Measurements from ENCODE around the gene BCL2L14. TPM values are rescaled to one million over a fixed set of nuclear protein-coding genes. Genes with fewer than 3 reads are reported as not detected.

Gene BCL2L14
- polyA plus RNA-seq, 1 donor from 2014 or later: not detected

GRCh38 chr12:12083688-12084087 lies 12.9 kb downstream of the BCL2L14 start:
- Mint-ChIP-seq H3K27me3 (peaks cover 12% of the 10 kb centered on the region), H3K9me3 (no peaks in the 10 kb centered on the region), H3K27ac (no peak overlapping the region)

DNA sequence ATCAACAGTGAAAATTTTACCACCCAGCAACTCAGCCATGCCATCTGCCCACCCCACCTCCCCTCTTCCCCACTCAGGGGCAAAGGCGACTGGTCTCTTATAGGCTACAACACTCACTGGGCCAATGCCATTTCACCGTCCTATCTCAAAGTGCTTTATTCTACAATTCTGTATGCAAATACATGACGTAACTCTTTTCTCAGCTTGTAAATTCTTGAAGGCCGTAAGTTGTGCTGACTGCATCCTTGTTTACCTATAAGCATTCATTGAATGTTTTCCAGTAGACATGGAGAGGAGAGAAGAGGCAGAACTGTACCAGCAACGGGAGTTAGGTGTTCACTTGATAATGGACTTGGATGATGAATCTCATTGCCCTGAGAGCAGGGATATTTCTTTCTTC lies 15.6 kb downstream of the BCL2L14 start:
- H3K27me3 Mint-ChIP-seq: peaks cover 10% of the 10 kb centered on the region
- no peaks in the 10 kb centered on the region for H3K36me3 Mint-ChIP-seq
- no peaks in the 10 kb centered on the region for H3K9me3 Mint-ChIP-seq

More at GRCh38 chr12:12083688-12084087, 12.9 kb downstream of the BCL2L14 start:
- no peaks in the 10 kb centered on the region for H3K36me3 Mint-ChIP-seq
- no peak overlapping the region for H3K4me3 Mint-ChIP-seq
- H3K4me1 Mint-ChIP-seq: no peaks in the 10 kb centered on the region

GRCh38 chr12:12086973-12087692 lies 16.4 kb downstream of the BCL2L14 start:
- peaks cover 10% of the 10 kb centered on the region for H3K27me3 Mint-ChIP-seq
- no peaks in the 10 kb centered on the region for H3K36me3 Mint-ChIP-seq
- no peak overlapping the region for H3K27ac Mint-ChIP-seq
- H3K4me1 Mint-ChIP-seq: no peaks in the 10 kb centered on the region
- H3K9me3 Mint-ChIP-seq: no peaks in the 10 kb centered on the region
- H3K4me3 Mint-ChIP-seq: no peak overlapping the region

More for the DNA sequence above, 15.6 kb downstream of the BCL2L14 start:
- H3K27ac Mint-ChIP-seq: no peak overlapping the region
- no peak overlapping the region for H3K4me3 Mint-ChIP-seq
- no peaks in the 10 kb centered on the region for H3K4me1 Mint-ChIP-seq

GRCh38 chr12:12087693-12088034 lies 16.9 kb downstream of the BCL2L14 start:
- Mint-ChIP-seq H3K9me3 (no peaks in the 10 kb centered on the region), H3K4me1 (no peaks in the 10 kb centered on the region), H3K4me3 (no peak overlapping the region), H3K36me3 (peaks cover 1% of the 10 kb centered on the region), H3K27me3 (peaks cover 10% of the 10 kb centered on the region), H3K27ac (no peak overlapping the region)

DNA sequence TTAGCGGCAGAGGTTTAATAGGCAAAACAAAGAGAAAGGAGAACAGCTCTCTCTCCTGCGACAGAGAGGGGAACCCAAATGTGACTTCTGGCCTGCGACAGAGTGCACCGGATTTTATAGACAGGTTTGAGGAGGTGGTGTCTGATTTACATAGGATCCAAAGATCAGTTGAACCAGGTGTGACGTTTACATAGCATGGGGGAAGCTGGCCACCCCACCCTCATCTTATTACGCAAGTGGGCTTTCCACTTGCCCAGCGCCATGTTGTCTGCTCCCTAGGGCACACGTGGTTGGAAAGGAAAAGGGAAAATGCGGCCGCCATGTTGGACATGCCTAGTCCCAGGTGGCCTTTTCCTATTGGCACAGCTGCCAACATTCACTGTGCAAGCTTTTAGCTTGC lies 17.4 kb downstream of the BCL2L14 start:
- H3K27me3 Mint-ChIP-seq: peaks cover 10% of the 10 kb centered on the region
- H3K9me3 Mint-ChIP-seq: no peaks in the 10 kb centered on the region
- no peaks in the 10 kb centered on the region for H3K4me1 Mint-ChIP-seq
- no peak overlapping the region for H3K27ac Mint-ChIP-seq
- H3K36me3 Mint-ChIP-seq: peaks cover 4% of the 10 kb centered on the region
- H3K4me3 Mint-ChIP-seq: no peak overlapping the region

DNA sequence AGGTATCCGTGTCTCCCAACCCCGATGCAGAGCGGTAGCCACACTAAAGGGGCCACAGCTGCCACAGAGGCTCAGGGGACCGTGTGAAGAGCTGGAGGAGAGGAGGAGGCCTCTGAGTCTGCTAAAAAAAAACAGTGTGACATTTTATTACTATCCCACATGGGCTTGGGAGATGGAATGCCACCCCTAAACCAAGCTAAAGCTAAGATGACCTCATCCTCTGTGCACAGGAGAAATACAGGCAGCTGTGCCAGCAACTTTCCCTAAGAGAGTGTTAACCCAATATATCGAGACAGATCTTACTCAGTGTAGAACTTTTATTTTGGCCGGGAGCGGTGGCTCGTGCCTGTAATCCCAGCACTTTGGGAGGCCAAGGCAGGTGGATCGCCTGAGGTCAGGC lies 18.0 kb downstream of the BCL2L14 start:
- Mint-ChIP-seq H3K36me3 (peaks cover 4% of the 10 kb centered on the region), H3K4me1 (no peaks in the 10 kb centered on the region), H3K27me3 (peaks cover 10% of the 10 kb centered on the region), H3K4me3 (no peak overlapping the region), H3K9me3 (no peaks in the 10 kb centered on the region), H3K27ac (no peak overlapping the region)

DNA sequence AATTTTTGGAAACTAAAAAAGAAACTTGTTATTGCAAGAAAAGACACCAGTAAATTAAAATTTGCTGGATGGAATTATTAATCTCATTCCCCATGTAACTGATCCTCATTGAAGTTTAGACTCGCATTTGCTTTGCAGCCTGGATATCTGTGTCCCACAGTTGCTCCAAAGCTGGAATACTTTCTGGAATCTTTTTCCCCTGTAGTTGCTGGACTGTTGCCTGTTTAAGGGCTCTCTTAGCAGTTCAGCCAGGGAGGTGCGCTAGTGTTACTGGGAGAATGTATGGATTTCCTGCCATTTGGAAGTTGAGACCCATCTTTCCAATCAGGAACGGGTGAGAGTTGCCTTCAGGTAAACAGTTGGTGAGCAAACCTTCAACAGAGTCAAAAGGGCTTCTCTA lies 20.3 kb downstream of the BCL2L14 start:
- H3K36me3 Mint-ChIP-seq: peaks cover 4% of the 10 kb centered on the region
- H3K9me3 Mint-ChIP-seq: no peaks in the 10 kb centered on the region
- H3K27ac Mint-ChIP-seq: no peak overlapping the region
- H3K27me3 Mint-ChIP-seq: peaks cover 11% of the 10 kb centered on the region
- H3K4me1 Mint-ChIP-seq: no peaks in the 10 kb centered on the region
- H3K4me3 Mint-ChIP-seq: no peak overlapping the region

DNA sequence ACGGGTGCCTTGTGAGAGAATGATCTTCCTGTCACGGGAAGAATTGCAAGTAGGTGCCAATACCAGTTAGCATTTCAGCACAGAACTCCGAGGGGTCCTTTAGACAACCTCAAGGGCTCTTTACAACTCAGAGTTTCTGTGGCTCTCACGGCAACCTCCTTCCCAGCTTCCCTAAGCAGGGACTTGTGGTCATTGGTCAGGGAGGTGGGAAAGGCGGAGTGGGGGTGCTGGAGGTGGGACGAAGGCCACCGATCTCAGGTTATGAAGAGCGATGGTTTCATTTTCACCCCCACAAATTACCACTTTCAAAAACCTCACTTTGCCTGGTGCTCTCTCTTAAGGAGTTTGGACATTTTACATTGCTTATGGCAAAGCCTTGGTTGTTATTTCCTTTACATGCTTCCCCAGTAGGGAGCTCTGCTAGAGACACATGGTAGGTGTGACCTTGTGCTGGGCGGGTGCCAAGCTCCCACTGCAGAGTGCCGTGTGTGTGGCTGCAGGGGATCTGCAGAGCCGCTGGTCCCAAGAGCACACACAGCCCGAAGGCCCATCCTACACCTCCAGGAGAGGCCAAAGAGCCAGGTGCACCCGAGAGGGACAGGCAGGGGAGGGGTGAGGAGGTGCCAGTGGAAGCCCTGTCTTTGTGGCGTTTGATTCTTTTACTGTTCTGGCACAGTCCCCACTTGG lies 21.4 kb downstream of the BCL2L14 start:
- H3K36me3 Mint-ChIP-seq: peaks cover 4% of the 10 kb centered on the region
- H3K27me3 Mint-ChIP-seq: peaks cover 12% of the 10 kb centered on the region
- H3K9me3 Mint-ChIP-seq: no peaks in the 10 kb centered on the region
- H3K4me1 Mint-ChIP-seq: no peaks in the 10 kb centered on the region
- H3K27ac Mint-ChIP-seq: no peak overlapping the region
- H3K4me3 Mint-ChIP-seq: no peak overlapping the region

- Mint-ChIP-seq H3K36me3 (peaks cover 5% of the 10 kb centered on the region), H3K4me1 (peaks cover 0 to 2% (median 0%) of the 10 kb centered on the region in 3 donors), H3K27me3 (peaks cover 6% of the 10 kb centered on the region), H3K9me3 (no peaks in the 10 kb centered on the region), H3K27ac (no peak overlapping the region), H3K4me3 (no peak overlapping the region)
These were observed 23.7 kb downstream of the BCL2L14 start for GRCh38 chr12:12094481-12094880.

DNA sequence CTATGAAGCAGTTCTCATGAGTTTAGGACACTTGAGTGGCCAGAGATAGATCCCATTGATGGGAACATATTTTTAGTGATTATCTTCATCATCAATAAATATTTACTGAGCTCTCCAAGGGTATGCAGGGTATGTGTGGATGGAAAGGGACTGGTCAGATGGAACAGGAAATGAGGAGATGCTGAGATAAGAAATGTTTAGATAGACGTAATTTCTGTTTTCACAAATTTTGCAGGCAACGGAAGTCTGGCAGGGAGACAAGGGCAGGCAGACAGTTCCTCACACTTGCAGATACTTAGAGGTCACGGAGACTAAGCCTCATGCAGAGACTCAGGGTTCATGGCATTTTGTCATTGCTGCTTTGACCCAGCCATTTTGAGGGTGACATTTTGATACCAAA lies 24.3 kb downstream of the BCL2L14 start:
- Mint-ChIP-seq H3K9me3 (no peaks in the 10 kb centered on the region), H3K4me3 (no peak overlapping the region), H3K36me3 (peaks cover 5% of the 10 kb centered on the region), H3K4me1 (peaks cover 0 to 2% (median 0%) of the 10 kb centered on the region in 3 donors), H3K27ac (no peak overlapping the region), H3K27me3 (peaks cover 6% of the 10 kb centered on the region)

- H3K36me3 Mint-ChIP-seq: peaks cover 1% of the 10 kb centered on the region
- H3K4me3 Mint-ChIP-seq: no peak overlapping the region
- peaks cover 0 to 2% (median 1%) of the 10 kb centered on the region in 3 donors for H3K4me1 Mint-ChIP-seq
- no peaks in the 10 kb centered on the region for H3K9me3 Mint-ChIP-seq
- H3K27me3 Mint-ChIP-seq: peaks cover 6% of the 10 kb centered on the region
- no peak overlapping the region for H3K27ac Mint-ChIP-seq
These were observed 27.4 kb downstream of the BCL2L14 start for GRCh38 chr12:12097891-12098690.

GRCh38 chr12:12098691-12099015 lies 27.9 kb downstream of the BCL2L14 start:
- peaks cover 6% of the 10 kb centered on the region for H3K27me3 Mint-ChIP-seq
- no peak overlapping the region for H3K4me3 Mint-ChIP-seq
- no peak overlapping the region for H3K27ac Mint-ChIP-seq
- H3K4me1 Mint-ChIP-seq: peaks cover 0 to 2% (median 1%) of the 10 kb centered on the region in 3 donors
- peaks cover 0 to 4% (median 0%) of the 10 kb centered on the region in 3 donors for H3K9me3 Mint-ChIP-seq
- peaks cover 3% of the 10 kb centered on the region for H3K36me3 Mint-ChIP-seq

DNA sequence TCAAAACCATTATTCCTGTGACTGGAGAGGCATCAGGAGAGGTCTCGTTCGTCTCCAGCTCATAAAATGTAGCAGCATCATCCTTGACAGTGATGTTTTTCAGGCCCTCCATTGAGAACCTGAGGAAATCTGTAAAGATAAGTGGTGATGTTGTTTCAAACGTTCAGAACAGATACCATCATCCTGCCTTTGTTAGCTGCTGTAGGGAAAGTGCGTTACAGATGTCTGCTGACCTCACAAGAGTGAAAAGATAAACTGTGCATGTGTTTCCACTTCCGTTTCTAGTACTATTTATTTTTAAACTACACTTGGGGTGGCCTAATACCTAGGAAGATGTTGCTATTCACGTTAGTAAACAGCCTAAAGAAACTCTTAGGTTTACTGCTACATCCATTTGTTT lies 28.4 kb downstream of the BCL2L14 start:
- Mint-ChIP-seq H3K36me3 (peaks cover 3% of the 10 kb centered on the region), H3K27ac (no peak overlapping the region), H3K9me3 (peaks cover 0 to 4% (median 0%) of the 10 kb centered on the region in 3 donors), H3K4me1 (peaks cover 0 to 2% (median 1%) of the 10 kb centered on the region in 3 donors), H3K27me3 (peaks cover 6% of the 10 kb centered on the region), H3K4me3 (no peak overlapping the region)

GRCh38 chr12:12107678-12108077 lies 36.9 kb downstream of the BCL2L14 start:
- Mint-ChIP-seq H3K4me3 (no peak overlapping the region), H3K27ac (peak overlapping the region in 1 of 3 donors; percentile 39), H3K9me3 (peaks cover 9 to 26% (median 17%) of the 10 kb centered on the region in 3 donors), H3K4me1 (no peaks in the 10 kb centered on the region), H3K27me3 (no peaks in the 10 kb centered on the region), H3K36me3 (peaks cover 2% of the 10 kb centered on the region)

DNA sequence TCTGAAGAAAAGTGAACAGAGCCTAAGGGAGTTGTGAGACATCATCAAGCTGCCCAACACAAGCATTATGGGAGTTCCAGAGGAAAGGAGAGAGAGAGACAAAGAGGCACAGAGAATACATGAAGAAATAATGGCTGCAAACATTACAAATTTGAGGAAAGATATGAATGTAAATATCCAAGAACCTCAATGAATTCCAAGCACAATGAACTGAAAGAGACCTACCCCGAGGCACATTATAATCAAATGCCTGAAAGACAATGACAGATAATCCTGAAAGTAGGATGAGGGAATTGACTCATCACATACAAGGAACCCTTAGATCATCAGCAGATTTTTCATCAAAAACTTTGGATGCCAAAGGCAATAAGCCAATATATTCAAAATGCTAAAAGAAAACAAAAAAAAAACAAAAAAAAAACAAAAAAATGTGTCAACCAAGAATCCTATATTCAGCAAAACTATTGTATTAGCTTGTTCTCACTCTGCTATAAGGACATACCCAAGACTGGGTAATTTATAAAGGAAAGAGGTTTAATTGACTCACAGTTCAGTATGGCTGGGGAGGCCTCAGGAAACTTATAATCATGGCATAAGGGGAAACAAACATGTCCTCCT lies 37.8 kb downstream of the BCL2L14 start:
- Mint-ChIP-seq H3K9me3 (peaks cover 9 to 22% (median 17%) of the 10 kb centered on the region in 3 donors), H3K4me3 (no peak overlapping the region), H3K27ac (peak overlapping the region in 1 of 3 donors; percentile 59), H3K4me1 (no peaks in the 10 kb centered on the region), H3K36me3 (no peaks in the 10 kb centered on the region), H3K27me3 (peaks cover 5% of the 10 kb centered on the region)

Measured in IgD-negative memory B cell (primary cell).